NCI-H2081 treated with DMSO at 0.1 percent for 48 hours (cell line): ENCODE results near the gene PCDHA11.
"Not testable (repeated sequence)": the region's sequence is repeated elsewhere in the genome, so short reads cannot be mapped to it uniquely, and the experiment has no call there.

Experiments used
- DNase-seq: peaks from one replicate; lab custom pipeline; 2025; lab: John Stamatoyannopoulos, UW

PCDHA11 gene

DNA sequence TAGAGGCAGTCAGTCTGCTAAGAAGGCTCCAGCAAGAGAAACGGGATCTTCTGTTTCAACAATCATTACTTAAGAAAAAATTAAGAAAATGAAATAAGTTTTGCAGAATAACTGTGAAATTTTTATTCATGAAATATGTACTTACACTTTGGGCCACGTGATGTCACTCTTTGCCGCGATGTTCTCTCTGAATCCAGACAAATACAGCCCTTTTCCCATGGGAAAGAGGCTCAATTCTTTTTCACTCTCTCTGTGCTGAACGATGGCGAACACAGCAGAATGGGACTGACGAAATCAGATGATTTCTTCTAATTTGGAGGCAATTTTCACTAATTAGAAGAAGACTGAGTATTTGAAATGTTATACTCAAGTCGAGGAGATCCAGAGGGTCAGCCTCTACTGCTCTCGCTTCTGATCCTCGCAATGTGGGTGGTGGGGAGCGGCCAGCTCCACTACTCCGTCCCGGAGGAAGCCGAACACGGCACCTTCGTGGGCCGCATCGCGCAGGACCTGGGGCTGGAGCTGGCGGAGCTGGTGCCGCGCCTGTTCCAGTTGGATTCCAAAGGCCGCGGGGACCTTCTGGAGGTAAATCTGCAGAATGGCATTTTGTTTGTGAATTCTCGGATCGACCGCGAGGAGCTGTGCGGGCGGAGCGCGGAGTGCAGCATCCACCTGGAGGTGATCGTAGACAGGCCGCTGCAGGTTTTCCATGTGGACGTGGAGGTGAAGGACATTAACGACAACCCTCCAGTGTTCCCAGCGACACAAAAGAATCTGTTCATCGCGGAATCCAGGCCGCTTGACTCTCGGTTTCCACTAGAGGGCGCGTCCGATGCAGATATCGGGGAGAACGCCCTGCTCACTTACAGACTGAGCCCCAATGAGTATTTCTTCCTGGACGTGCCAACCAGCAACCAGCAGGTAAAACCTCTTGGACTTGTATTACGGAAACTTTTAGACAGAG is 20.3 kb upstream of the PCDHA11 start, which contains the start of gene PCDHA9:
Gene PCDHA9 (plus strand): TSS at position 244 of the 964 bp plus-strand sequence. CDS start 114 bp downstream, at position 358.
- DNase-seq: not testable (repeated sequence)

DNA sequence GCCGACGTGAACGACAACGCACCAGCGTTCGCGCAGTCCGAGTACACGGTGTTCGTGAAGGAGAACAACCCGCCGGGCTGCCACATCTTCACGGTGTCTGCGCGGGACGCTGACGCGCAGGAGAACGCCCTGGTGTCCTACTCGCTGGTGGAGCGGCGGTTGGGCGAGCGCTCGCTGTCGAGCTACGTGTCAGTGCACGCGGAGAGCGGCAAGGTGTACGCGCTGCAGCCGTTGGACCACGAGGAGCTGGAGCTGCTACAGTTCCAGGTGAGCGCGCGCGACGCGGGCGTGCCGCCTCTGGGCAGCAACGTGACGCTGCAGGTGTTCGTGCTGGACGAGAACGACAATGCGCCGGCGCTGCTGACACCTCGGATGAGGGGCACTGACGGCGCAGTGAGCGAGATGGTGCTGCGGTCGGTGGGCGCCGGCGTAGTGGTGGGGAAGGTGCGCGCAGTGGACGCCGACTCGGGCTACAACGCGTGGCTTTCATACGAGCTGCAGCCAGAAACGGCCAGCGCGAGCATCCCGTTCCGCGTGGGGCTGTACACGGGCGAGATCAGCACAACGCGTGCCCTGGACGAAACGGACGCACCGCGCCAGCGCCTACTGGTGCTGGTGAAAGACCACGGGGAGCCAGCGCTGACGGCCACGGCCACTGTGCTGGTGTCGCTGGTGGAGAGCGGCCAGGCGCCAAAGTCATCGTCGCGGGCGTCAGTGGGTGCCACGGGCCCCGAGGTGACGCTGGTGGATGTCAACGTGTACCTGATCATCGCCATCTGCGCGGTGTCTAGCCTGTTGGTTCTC is 18.7 kb upstream of the PCDHA11 start:
- DNase-seq: not testable (repeated sequence)

DNA sequence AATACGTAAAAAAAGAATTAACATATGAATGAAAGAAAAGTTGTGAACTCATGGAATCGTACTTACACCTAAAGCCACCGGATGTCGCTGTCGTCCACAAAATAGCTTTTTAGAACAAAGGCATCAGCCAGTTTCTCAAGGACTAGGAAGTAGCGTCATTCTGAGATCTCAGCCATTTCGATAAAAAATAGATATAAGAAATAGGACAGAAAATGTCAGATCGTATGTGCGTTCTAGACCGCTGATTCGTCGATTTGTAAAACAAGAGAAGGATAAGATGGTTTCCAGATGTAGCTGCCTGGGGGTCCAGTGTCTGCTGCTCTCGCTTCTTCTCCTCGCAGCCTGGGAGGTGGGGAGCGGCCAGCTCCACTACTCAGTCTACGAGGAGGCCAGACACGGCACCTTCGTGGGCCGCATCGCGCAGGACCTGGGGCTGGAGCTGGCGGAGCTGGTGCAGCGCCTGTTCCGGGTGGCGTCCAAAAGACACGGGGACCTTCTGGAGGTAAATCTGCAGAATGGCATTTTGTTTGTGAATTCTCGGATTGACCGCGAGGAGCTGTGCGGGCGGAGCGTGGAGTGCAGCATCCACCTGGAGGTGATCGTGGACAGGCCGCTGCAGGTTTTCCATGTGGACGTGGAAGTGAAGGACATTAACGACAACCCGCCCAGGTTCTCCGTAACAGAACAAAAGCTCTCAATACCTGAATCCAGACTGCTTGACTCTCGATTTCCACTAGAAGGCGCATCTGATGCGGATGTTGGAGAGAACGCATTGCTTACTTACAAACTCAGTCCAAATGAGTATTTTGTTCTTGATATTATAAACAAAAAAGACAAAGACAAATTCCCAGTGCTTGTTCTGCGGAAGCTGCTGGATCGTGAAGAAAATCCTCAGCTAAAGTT is 12.7 kb upstream of the PCDHA11 start, which contains the start of gene PCDHA10:
Gene PCDHA10 (plus strand): TSS at position 126 of the 903 bp plus-strand sequence. CDS start 152 bp downstream, at position 278.
- no peak for DNase-seq

DNA sequence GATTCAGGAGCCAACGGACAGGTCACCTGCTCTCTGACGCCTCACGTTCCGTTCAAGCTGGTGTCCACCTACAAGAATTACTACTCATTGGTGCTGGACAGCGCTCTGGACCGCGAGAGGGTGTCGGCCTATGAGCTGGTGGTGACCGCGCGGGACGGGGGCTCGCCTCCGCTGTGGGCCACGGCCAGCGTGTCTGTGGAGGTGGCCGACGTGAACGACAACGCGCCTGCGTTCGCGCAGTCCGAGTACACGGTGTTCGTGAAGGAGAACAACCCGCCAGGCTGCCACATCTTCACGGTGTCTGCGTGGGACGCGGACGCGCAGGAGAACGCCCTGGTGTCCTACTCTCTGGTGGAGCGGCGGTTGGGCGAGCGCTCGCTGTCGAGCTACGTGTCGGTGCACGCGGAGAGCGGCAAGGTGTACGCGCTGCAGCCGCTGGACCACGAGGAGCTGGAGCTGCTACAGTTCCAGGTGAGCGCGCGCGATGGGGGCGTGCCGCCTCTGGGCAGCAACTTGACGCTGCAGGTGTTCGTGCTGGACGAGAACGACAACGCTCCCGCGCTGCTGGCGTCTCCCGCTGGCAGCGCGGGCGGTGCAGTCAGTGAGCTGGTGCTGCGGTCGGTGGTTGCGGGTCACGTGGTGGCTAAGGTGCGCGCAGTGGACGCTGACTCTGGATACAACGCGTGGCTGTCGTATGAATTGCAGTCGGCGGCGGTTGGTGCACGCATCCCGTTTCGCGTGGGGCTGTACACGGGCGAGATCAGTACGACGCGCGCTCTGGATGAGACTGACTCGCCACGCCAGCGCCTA is 11.4 kb upstream of the PCDHA11 start:
- DNase-seq: no peak

DNA sequence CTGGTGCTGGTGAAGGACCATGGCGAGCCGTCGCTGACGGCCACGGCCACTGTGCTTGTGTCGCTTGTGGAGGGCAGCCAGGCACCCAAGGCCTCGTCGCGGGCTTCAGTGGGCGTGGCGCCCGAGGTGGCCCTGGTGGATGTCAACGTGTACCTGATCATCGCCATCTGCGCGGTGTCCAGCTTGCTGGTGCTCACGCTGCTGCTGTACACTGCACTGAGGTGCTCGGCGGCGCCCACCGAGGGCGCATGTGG is 10.8 kb upstream of the PCDHA11 start:
- DNase-seq: no peak

DNA sequence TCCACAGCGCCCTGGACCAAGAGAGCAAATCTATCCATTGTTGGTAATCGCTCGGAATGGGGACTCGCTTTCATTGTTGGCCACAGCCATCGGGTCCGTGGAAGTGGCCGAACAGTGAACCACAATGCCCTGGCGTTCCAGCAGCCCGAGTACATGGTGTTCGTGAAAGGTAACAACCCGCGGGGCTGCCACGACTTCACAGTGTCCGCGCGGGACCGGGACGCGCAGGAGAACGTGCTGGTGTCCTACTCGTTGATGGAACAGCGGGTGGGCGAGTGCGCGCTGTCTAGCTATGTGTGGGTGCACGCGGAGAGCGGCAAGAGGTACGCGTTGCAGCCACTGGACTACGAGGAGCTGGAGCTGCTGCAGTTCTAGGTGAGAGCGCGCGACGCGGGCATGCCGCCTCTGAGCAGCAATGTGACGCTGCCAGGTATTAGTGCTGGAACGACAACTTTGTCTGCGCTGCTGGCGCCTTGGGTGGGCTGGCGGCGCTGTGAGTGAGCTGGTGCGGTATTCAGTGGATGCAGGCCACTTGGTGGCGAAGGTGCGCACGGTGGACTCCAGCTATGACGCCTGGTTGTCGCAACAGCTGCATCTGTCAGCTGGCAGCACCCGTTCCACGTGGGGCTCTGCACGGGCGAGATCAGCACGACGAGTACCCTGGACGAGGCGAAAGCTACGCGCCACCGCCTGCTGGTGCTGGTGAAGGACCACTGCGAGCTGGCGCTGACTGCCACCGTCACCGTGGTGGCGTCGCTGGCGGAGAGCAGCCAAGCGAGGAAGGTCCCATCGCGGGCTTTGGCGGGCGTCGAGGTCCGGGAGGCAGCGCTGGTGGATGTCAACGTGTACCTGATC is 6.1 kb upstream of the PCDHA11 start:
- no peak for DNase-seq

DNA sequence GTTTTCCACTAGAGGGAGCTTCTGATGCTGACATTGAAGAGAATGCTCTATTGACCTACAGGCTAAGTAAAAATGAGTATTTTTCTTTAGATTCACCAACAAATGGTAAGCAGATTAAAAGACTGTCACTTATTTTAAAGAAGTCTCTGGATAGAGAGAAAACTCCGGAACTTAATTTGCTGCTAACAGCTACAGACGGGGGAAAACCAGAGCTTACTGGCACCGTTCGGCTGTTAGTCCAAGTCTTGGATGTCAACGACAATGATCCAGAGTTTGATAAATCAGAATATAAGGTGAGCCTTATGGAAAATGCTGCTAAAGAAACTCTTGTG is 764 bp downstream of the PCDHA11 start:
- DNase-seq: no peak

DNA sequence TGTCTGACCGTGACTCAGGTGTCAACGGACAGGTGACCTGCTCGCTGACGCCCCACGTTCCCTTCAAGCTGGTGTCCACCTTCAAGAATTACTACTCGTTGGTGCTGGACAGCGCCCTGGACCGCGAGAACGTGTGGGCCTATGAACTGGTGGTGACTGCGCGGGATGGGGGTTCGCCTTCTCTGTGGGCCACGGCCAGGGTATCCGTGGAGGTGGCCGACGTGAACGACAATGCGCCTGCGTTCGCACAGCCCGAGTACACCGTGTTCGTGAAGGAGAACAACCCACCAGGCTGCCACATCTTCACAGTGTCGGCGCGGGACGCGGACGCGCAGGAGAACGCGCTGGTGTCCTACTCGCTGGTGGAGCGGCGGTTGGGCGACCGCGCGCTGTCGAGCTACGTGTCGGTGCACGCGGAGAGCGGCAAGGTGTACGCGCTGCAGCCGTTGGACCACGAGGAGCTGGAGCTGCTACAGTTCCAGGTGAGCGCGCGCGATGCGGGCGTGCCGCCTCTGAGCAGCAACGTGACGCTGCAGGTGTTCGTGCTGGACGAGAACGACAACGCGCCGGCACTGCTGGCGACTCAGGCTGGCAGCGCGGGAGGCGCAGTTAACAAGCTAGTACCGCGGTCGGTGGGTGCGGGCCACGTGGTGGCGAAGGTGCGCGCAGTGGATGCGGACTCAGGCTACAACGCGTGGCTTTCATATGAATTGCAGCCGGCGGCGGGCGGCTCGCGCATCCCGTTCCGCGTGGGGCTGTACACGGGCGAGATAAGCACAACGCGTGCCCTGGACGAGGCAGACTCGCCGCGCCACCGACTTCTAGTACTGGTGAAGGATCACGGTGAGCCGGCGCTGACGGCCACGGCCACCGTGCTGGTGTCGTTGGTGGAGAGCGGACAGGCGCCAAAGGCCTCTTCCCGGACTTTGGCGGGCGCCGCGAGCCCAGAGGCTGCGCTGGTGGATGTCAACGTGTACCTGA is 1.8 kb downstream of the PCDHA11 start:
- no peak for DNase-seq

DNA sequence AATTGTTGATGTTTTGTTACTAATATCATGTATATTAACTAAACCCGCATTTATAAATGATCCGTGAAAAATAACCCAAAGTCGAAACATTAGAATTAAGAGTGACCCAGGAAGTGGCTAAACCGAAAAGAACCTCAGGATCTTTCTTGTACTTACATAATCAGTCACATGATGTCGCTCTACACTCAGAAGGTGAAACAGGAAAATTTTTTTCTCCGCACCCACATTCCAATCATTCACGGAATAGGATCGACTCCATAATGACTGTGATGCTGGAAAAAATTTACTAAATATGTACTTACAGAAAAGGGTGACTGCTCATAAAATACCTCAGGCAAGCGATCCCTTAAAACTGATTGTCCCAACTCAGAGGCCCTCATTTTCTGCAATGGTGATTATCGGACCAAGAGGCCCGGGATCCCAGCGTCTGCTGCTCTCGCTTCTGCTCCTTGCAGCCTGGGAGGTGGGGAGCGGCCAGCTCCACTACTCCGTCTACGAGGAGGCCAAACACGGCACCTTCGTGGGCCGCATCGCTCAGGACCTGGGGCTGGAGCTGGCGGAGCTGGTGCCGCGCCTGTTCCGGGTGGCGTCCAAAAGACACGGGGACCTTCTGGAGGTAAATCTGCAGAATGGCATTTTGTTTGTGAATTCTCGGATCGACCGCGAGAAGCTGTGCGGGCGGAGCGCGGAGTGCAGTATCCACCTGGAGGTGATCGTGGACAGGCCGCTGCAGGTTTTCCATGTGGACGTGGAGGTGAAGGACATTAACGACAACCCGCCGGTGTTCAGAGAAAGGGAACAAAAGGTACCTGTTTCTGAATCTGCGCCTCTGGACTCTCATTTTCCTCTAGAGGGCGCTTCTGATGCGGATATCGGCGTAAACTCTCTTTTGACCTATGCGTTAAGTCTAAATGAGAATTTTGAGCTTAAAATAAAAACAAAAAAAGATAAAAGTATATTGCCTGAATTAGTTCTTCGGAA is 6.6 kb downstream of the PCDHA11 start, which contains the start of gene PCDHA12:
Gene PCDHA12 (plus strand): TSS at position 224 of the 981 bp plus-strand sequence. CDS start 165 bp downstream, at position 389.
- no peak for DNase-seq

DNA sequence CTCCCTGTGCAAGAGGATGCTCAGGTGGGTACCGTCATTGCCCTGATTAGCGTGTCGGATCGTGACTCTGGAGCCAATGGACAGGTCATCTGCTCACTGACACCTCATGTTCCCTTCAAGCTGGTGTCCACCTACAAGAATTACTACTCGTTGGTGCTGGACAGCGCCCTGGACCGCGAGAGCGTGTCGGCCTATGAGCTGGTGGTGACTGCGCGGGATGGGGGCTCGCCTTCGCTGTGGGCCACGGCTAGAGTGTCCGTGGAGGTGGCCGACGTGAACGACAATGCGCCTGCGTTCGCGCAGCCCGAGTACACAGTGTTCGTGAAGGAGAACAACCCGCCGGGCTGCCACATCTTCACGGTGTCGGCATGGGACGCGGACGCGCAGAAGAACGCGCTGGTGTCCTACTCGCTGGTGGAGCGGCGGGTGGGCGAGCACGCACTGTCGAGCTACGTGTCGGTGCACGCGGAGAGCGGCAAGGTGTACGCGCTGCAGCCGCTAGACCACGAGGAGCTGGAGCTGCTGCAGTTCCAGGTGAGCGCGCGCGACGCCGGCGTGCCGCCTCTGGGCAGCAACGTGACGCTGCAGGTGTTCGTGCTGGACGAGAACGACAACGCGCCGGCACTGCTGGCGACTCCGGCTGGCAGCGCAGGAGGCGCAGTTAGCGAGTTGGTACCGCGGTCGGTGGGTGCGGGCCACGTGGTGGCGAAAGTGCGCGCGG is 7.9 kb downstream of the PCDHA11 start:
- DNase-seq: not testable (repeated sequence)

DNA sequence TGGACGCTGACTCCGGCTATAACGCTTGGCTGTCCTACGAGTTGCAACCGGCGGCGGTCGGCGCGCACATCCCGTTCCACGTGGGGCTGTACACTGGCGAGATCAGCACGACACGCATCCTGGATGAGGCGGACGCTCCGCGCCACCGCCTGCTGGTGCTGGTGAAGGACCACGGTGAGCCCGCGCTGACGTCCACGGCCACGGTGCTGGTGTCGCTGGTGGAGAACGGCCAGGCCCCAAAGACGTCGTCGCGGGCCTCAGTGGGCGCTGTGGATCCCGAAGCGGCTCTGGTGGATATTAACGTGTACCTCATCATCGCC is 8.5 kb downstream of the PCDHA11 start:
- DNase-seq: no peak

DNA sequence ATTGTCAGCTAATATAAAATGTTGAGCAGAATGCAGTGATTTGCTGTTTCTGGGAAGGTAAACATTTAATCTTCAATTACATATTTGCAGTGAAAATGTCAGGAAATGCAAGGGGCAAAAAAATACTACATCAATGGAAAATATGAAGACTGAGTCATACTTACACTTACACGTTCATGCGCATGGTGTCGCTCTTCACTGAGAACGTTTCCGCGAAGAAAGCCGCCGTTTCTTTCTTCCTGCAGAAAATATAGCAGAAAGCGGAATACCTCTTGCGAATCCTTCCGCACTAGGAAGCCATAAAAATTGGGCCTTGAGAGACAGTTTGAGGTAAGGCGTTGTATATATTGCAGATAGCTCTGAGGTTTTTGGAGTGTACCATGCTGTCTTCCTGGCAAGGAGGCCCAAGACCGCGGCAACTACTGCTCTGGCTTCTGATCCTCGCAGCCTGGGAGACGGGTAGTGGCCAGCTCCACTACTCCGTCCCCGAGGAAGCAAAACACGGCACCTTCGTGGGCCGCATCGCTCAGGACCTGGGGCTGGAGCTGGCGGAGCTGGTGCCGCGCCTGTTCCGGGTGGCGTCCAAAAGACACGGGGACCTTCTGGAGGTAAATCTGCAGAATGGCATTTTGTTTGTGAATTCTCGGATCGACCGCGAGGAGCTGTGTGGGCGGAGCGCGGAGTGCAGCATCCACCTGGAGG is 13.3 kb downstream of the PCDHA11 start, which contains the start of gene PCDHA13:
Gene PCDHA13 (plus strand): TSS at position 236 of the 702 bp plus-strand sequence. CDS start 145 bp downstream, at position 381.
- no peak for DNase-seq

DNA sequence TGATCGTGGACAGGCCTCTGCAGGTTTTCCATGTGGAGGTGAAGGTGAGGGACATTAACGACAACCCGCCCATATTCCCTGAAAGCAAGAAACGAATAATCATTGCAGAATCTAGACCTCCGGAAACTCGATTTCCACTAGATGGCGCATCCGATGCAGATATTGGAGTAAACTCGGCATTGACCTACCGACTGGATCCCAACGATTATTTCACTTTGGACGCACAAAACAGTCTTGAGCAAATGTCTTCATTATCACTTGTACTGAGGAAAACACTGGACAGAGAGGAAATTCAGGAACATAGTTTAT is 13.8 kb downstream of the PCDHA11 start:
- no peak for DNase-seq

DNA sequence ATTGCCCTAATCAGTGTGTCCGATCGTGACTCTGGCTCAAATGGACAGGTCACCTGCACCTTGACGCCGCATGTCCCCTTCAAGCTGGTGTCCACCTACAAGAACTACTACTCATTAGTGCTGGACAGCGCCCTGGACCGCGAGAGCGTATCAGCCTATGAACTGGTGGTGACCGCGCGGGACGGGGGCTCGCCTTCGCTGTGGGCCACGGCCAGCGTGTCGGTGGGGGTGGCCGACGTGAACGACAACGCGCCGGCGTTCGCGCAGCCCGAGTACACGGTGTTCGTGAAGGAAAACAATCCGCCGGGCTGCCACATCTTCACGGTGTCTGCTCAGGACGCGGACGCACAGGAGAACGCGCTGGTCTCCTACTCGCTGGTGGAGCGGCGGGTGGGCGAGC is 14.6 kb downstream of the PCDHA11 start:
- no peak for DNase-seq

DNA sequence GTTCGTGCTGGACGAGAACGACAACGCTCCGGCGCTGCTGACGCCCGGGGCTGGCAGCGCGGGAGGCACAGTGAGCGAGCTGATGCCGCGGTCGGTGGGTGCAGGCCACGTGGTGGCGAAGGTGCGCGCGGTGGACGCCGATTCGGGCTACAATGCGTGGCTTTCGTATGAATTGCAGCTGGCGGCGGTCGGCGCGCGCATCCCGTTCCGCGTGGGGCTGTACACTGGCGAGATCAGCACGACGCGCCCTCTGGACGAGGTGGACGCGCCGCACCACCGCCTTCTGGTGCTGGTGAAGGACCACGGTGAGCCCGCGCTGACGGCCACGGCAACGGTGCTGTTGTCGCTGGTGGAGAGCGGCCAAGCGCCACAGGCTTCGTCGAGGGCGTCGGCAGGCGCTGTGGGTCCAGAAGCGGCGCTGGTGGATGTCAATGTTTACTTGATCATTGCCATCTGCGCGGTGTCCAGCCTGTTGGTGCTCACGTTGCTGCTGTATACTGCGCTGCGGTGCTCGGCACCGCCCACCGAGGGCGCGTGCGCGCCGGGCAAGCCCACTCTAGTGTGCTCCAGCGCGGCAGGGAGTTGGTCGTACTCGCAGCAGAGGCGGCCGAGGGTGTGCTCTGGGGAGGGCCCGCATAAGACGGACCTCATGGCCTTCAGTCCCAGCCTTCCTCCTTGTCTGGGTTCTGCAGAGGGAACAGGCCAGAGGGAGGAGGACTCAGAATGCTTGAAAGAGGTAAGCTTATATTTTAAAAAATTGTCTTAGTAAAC is 15.4 kb downstream of the PCDHA11 start:
- DNase-seq: no peak

DNA sequence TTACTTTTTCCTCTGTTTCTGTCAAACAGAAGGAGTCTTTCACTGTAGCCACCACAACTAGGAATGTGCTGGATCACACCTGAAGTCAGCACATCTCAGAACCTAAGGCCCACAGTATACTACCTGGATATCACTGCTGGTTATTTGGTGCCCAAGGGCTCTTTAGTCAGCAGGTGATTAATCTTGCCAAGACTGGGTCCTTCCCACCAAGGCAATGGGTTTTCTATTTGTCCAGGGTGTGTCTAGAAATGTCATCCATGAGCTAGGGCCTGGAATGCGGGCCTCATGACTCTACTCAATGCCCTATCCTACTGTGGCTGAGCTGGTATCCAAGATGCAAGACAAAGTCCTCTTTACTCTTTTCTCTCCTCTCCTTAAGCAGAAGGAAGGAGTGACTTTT is 47.6 kb downstream of the PCDHA11 start:
- DNase-seq: no peak
